ENCODE data around the gene DMWD. TPM values are rescaled to one million over a fixed set of nuclear protein-coding genes. Genes with fewer than 3 reads are reported as not detected.

Gene DMWD
- total RNA-seq, 4 donors from 2014 or later: 41.5 to 75.5 (median 59.4) TPM

GRCh38 chr19:45790942-45791341 lies 1.7 kb downstream of the DMWD start:
- H3K4me1 ChIP-seq: peaks cover 3 to 33% (median 17%) of the 10 kb centered on the region in 3 donors
- no peak for ATAC-seq
- no peaks in the 10 kb centered on the region for H3K9me3 ChIP-seq
- H3K27me3 ChIP-seq: no peaks in the 10 kb centered on the region
- 61 to 96% methylated on average over 5 of the region's 8 CpGs for WGBS, 2 donors (ENCODE audit: low coverage in 1 of 2)
- no peak for TF ChIP-seq POLR2A (IDR thresholded peaks at IDR 0.05)
- peaks cover 0 to 52% of the 10 kb centered on the region in 2 donors for H3K36me3 ChIP-seq
- peak overlapping the region in 1 of 4 donors; percentile 86 for H3K27ac ChIP-seq
- H3K4me3 ChIP-seq: peak overlapping the region in 1 of 2 donors; percentile 88

GRCh38 chr19:45789035-45789786 lies 3.4 kb downstream of the DMWD start:
- TF ChIP-seq CTCF (IDR thresholded peaks at IDR 0.05) (no peak), POLR2AphosphoS5 (IDR thresholded peaks at IDR 0.05) (no peak), EP300 (IDR thresholded peaks at IDR 0.05) (no peak), POLR2A (IDR thresholded peaks at IDR 0.05) (no peak)
- H3K4me3 ChIP-seq: no peak overlapping the region
- no peaks in the 10 kb centered on the region for H3K27me3 ChIP-seq
- H3K27ac ChIP-seq: no peak overlapping the region
- peaks cover 4 to 50% (median 29%) of the 10 kb centered on the region in 3 donors for H3K4me1 ChIP-seq
- peaks cover 0 to 61% of the 10 kb centered on the region in 2 donors for H3K36me3 ChIP-seq
- no peaks in the 10 kb centered on the region for H3K9me3 ChIP-seq
- 89 to 90% methylated on average over 8 to 10 of the region's 15 CpGs for WGBS, 2 donors (ENCODE audit: low coverage in 1 of 2)
- ATAC-seq: no peak

GRCh38 chr19:45786533-45786894 lies 6.1 kb downstream of the DMWD start:
- Histone ChIP-seq H3K4me1 (peaks cover 8 to 62% (median 32%) of the 10 kb centered on the region in 3 donors), H3K27ac (peak overlapping the region in 3 of 4 donors; percentile 88 to 97 (median 96)), H3K4me3 (no peak overlapping the region), H3K9me3 (no peaks in the 10 kb centered on the region), H3K27me3 (no peaks in the 10 kb centered on the region), H3K36me3 (peaks cover 0 to 61% of the 10 kb centered on the region in 2 donors)
- no peak for TF ChIP-seq POLR2A (IDR thresholded peaks at IDR 0.05)
- TF ChIP-seq CTCF (IDR thresholded peaks at IDR 0.05): no peak
- no peak for TF ChIP-seq EP300 (IDR thresholded peaks at IDR 0.05)
- no peak for TF ChIP-seq POLR2AphosphoS5 (IDR thresholded peaks at IDR 0.05)
- WGBS, 2 donors (ENCODE audit: low coverage in 1 of 2): no CpG with 5 or more reads among the region's 21 CpGs
- no peak for ATAC-seq

- H3K36me3 ChIP-seq: peaks cover 0 to 59% of the 10 kb centered on the region in 2 donors
- H3K27ac ChIP-seq: peak overlapping the region; percentile 75 to 97 (median 92)
- ATAC-seq: no peak
- peaks cover 8 to 62% (median 27%) of the 10 kb centered on the region in 3 donors for H3K4me1 ChIP-seq
- H3K27me3 ChIP-seq: no peaks in the 10 kb centered on the region
- WGBS, 2 donors (ENCODE audit: low coverage in 1 of 2): no CpG with 5 or more reads among the region's 57 CpGs
- H3K9me3 ChIP-seq: no peaks in the 10 kb centered on the region
- H3K4me3 ChIP-seq: no peak overlapping the region
- TF ChIP-seq POLR2AphosphoS5 (IDR thresholded peaks at IDR 0.05) (no peak), EP300 (IDR thresholded peaks at IDR 0.05) (no peak), CTCF (IDR thresholded peaks at IDR 0.05) (no peak), POLR2A (IDR thresholded peaks at IDR 0.05) (no peak)
Observed at GRCh38 chr19:45785781-45786532, 6.7 kb downstream of the DMWD start.

GRCh38 chr19:45785097-45785496 lies 7.5 kb downstream of the DMWD start:
- 61 to 67% methylated on average over 2 to 3 of the region's 5 CpGs for WGBS, 2 donors (ENCODE audit: low coverage in 1 of 2)
- ATAC-seq: no peak
- TF ChIP-seq POLR2AphosphoS5 (IDR thresholded peaks at IDR 0.05) (no peak), EP300 (IDR thresholded peaks at IDR 0.05) (no peak), POLR2A (IDR thresholded peaks at IDR 0.05) (no peak)
- Histone ChIP-seq H3K27me3 (no peaks in the 10 kb centered on the region), H3K27ac (peak overlapping the region; percentile 75 to 97 (median 92)), H3K36me3 (peaks cover 0 to 51% of the 10 kb centered on the region in 2 donors), H3K9me3 (no peaks in the 10 kb centered on the region), H3K4me1 (peaks cover 8 to 65% (median 24%) of the 10 kb centered on the region in 3 donors), H3K4me3 (no peak overlapping the region)
